NCI-H2029 treated with DMSO at 0.1 percent for 48 hours (cell line): Measurements from ENCODE around the gene IL3RA.

Experiments
- DNase-seq: peaks from one replicate; lab custom pipeline; 2025; lab: John Stamatoyannopoulos, UW

Gene IL3RA

DNA sequence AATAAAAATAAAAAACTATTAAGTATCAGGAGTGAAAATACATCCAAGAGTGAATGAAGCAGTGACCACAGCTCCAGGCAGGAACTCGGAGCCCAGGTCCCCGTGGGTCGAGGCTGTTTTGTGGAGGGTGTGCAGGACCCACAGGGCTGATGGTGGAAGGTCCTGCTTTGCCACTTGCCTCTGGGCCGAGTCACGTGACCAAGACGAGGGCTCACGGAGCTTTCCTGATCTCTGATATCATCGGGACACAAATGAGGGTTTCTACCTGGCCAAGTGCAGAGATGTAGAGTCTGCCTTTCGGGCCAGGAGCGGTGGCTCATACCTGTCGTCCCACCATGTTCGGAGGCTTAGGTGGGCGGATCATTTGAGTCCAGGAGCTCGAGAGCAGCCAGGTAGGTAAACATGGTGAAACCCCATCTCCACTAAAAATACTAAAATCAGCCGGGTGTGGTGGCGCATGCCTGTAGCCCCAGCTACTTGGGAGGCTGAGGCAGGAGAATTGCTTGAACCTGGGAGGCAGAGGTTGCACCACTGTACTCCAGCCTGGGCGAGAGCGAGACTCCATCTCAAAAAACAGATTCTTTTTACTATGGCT, 48.2 kb downstream of the IL3RA start:
- DNase-seq = no peak

DNA sequence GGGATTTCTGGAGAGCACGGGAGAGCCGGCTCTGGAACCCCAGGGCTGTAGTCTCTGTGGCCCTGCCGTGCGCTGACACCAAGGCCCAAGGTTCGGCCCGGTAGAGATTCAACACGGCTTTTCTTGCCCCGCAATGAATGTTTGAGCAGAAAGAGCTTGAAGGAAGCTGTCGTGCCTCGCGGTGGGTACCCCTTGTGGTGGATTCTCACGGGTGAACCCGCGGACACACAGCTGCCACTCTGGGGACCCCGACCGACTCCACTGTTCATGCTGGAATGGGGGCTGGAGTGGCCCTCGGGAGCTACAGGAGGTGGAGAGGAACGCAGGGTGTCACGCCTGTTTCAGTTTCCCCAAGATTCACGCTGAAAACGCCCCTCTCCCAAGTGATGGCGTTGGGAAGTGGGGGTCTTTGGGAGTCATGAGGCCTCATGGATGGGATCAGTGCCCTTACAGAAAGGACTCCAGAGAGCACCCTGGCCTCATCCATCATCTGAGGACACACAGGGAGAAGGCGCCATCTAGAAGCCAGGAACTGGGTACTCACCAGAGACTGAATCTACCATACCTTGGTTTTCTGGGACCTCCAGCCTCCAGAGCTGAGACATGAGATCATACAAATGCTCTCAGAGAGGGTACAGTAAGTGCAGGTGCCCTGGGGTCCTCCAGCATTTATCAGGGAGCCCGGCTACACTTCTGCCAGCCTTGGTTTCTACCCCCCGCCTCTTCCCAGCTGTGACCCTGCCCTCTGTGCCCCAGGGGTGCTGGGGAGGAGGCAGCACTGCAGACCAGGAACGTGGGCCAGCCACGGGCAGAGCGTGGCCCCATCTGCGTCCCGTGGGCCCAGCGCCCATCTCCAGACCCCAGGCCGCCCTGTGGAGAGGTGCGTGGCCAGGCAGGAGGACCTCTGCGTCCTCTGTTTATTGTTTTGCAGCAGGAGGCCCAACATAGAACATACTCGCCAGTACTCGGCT, 49.0 kb downstream of the IL3RA start:
- DNase-seq = no peak

DNA sequence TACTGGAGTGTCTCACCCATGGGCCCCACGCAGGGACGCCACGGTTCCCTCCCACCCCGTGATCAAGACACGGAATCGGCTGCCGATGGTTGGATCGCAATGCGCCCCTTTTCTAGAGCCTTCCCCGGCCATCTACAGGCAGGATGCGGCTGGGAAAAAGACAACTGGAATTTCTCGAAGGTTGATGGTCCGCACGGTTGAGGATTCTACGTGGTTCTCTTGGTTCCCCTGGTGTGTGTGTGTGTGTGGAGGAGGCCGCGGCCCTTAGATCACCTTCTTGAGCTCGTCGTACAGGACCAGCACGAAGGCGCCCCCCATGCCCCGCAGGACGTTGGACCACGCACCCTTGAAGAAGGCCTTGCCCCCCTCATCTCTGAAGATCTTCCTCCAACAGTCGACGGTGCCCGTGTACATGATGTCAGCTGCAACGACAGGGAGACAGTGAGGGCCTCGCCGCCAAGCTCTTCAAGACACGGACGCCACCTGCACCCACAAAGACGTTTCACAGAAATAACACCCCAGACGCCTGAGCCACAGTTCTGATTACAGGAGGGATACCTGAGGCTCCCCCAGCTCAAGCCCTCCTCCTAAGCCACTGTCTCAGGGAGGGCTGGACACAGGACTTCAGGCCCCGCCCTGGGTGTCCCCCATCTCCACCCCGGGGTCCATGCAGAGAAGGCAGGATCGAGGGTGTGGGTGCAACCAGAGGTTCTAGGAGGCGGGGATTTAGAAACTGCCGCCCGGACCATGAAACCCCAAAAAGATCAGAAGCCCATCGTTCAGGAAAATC, 49.9 kb downstream of the IL3RA start:
- DNase-seq = no peak

GRCh38 chrX:1387141-1387776, 50.7 kb downstream of the IL3RA start:
- no peak for DNase-seq

GRCh38 chrX:1388651-1389050, 52.1 kb downstream of the IL3RA start:
- DNase-seq = no peak

DNA sequence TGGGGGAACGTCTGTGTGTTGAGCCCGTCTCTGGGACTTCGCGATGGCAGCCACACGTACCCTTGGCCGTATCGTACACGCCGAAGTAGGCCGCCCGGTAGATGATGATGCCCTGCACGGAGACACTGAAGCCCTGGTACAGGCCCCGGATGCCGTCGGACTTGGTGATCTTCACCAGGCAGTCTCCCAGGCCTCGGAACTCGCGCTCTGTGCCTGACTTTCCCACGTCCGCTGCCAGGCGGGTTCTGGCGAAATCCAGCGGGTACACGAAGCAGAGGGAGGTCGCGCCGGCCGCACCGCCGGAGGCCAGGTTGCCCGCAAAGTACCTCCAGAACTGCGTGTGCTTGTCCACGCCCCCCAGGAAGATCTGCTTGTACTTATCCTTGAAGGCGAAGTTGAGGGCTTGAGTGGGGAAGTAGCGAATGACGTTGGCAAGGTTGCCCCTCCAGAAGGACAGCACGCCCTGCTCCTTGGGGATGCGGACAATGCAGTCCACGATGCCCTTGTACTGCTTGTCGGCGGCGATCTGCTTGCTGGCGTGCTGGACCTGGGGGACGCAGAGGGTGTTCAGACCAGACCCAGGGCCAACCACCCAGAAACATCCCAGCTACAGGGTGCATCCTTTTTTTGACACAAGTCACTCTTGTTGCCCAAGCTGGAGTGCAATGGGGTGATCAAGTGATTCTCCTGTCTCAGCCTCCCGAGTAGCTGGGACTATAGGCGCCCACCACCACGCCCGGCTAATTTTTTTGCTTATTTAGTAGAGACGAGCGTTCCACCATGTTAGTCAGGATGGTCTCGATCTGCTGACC, 52.8 kb downstream of the IL3RA start:
- no peak for DNase-seq

DNA sequence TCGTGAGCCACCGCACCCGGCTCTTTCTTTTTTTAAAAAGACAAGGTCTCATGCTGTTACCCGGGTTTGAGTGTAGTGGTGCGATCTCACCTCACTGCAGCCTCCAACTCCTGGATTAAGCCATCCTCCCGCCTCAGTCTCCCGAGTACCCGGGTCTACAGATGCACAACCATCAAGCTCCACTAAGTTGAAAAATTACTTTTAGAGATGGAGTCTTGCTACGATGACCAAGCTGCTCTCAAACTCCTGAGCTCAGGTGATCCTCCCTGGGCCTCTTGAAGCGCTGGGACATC, 53.4 kb downstream of the IL3RA start:
- no peak for DNase-seq

DNA sequence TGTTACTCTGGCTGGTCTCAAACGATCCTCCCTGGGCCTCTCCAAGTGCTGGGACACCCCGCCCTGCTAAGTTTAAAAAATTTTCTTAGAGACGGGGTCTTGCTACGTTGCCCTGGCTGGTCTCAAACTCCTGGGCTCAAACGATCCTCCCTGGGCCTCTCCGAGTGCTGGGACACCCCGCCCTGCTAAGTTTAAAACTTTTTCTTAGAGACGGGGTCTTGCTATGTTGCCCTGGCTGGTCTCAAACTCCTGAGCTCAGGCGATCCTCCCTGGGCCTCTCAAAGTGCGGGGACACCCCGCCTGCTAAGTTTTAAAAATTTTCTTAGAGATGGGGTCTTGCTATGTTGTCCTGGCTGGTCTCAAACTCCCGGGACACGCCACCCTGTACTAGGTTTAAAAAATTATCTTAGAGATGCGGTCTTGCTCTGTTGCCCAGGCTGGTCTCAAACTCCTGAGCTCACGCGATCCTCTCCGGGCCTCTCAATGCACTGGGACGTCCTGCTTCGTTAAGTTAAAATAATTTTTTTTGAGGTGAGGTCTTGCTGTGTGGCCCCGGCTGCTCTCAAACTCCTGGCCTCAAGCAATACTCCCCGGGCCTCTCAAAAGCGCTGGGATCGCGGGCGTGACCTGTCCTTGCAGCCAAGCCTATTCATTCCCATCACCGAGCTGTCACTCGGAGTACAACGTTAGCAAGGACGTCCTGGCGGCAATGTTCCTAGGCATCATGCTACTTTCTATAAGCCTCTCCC, 54.2 kb downstream of the IL3RA start:
- DNase-seq = no peak

DNA sequence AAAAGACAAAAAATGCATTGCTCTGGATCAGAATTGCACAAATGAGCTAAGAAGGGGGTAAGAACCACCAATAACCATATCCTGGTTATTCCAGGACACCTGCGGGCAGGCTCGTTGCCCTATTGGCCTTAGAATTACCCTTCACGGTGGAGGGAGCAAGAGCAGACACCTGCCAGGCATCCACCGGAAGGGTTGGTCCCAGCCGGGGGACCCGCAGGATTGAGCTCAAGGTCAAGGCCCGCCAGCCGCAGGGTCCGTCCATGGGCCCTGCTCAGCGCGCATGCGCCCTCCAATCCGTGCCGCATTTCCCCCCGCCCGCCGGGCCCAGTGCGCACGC, 54.8 kb downstream of the IL3RA start:
- DNase-seq = no peak

DNA sequence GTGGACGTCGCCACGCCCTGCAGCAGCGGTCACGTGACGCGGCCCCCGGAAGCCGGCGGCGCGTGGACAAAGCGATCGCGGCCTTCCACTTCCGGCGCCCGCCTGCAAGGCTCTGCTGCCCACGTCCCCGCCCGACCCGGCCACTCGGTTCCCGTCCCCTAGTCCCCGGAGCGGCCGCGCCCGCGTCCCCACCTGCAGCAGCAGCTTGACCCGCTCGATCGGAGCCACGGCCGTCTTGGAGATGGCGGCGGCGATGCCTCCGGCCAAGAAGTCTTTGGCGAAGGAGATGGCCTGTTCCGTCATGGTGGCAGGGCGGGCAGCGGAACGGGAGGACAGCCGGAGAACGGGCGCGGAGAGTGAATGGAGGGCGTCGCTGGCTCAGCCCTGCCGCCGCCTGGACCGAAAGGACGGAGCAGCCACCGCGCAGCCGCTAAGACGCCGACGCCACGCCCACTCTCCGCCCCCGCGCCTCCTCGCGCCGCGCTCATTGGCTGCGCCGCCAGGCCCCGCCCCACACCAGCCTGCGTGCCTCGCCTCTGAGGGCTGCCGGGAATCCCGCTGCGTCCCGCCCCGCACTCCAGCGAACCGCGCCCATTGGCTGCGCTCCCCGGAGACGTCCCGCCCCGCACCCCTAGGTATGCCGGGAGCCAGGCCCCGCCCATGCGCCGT, 55.3 kb downstream of the IL3RA start, which contains the start of gene SLC25A6:
SLC25A6 (minus strand) TSS at position 407 of the 669 bp plus-strand sequence; CDS start at position 303, 104 bp downstream.
- no peak for DNase-seq

- no peak for DNase-seq
Measured at GRCh38 chrX:1392376-1393068, 55.9 kb downstream of the IL3RA start.

- DNase-seq = no peak
Measured at GRCh38 chrX:1393871-1394615, 57.5 kb downstream of the IL3RA start.

DNA sequence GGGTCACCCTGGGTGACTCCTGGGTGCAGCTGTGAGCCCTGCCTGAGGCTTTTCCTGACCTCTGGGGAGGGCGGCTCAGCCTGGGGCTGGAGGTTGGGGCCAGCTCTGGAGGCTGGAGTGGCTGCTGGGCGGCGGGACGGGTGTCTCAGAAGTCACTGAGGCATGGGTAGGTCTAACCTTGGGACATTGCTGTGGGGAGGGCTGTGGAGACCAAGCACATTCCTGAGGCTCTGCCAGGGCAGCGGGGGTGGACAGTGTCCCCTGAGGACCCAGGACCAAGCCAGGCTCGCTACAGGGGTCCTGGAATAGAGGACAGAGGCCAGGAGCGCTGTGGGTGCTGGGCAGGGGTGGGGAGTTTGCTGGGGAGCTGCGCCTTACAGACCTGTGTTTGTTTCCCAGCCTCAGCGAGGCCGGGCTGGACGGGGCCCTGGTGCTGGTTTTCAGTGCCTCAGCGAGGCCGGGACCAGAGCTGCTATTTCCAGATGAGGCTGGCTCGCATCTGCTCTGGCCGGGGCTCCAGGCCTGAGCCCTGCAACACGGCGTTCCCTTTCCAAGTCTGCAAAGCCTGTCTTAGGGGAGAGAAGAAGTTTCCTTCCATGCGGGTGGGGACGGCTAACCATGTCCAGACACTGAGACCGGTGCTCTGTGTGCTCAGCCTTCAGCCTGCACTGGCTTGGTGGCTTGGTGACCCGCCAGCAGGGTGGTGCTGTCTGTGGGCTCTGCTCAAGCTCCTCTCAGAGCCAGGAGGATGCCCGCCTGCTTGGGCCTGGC, 58.3 kb downstream of the IL3RA start:
- no peak for DNase-seq

DNA sequence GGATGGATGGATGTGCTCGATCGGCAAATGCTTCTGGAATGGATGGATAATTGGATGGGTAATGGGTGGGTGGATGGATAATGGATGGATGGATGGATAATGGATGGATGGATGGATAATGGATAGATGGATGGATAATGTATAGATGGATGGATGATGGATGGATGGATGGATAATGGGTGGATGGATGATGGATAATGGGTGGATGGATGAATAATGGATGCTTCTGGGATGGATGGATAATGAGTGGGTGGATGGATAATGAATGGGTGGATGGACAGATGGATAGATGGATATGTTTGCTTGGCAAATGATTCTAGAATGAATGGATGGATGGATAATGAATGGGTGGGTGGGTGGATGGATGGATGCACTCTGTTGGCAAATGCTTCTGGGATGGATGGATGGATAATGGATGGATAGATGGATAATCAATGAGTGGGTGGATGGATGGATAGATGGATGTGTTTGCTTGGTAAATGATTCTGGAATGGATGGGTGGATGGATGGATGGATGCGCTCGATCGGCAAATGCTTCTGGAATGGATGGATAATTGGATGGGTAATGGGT, 59.1 kb downstream of the IL3RA start:
- DNase-seq = no peak

GRCh38 chrX:1397001-1397400, 60.4 kb downstream of the IL3RA start:
- no peak for DNase-seq

GRCh38 chrX:1397441-1398270, 61.1 kb downstream of the IL3RA start:
- DNase-seq = no peak
